Inferior parietal cortex (tissue), 1 donor: ENCODE data around the gene ELN.

Experiments
- DNase-seq: peaks from one replicate; pipeline ENCODE4 v3.0.0-alpha.2; 2016; ENCODE audit errors: extremely low spot score

Gene ELN

GRCh38 chr7:74061840-74062539 is 34.0 kb downstream of the ELN start:
- peak; percentile 75 for DNase-seq

- DNase-seq, result no peak
Observed at GRCh38 chr7:74063223-74063641, 35.3 kb downstream of the ELN start.

- DNase-seq, result no peak
Observed at GRCh38 chr7:74063646-74064045, 35.7 kb downstream of the ELN start.

GRCh38 chr7:74064696-74065095 is 36.7 kb downstream of the ELN start:
- DNase-seq, result no peak

GRCh38 chr7:74066626-74067025 is 38.7 kb downstream of the ELN start:
- no peak for DNase-seq

GRCh38 chr7:74068378-74069085 is 40.6 kb downstream of the ELN start:
- no peak for DNase-seq

GRCh38 chr7:74069086-74069541 is 41.1 kb downstream of the ELN start:
- DNase-seq, result no peak

GRCh38 chr7:74069790-74070618 is 42.0 kb downstream of the ELN start:
- no peak for DNase-seq

GRCh38 chr7:74070619-74070921 is 42.6 kb downstream of the ELN start:
- no peak for DNase-seq

GRCh38 chr7:74071121-74071520 is 43.1 kb downstream of the ELN start:
- no peak for DNase-seq

- peak; percentile 21 for DNase-seq
Observed at GRCh38 chr7:74074770-74075169, 46.8 kb downstream of the ELN start.

- no peak for DNase-seq
Observed at GRCh38 chr7:74078461-74078860, 50.5 kb downstream of the ELN start.

GRCh38 chr7:74082770-74083116 is 54.8 kb downstream of the ELN start:
- no peak for DNase-seq

- DNase-seq, result peak; percentile 66
Observed at GRCh38 chr7:74083117-74083876, 55.3 kb downstream of the ELN start, which contains the start of gene LIMK1. Gene LIMK1 (plus strand): TSS chr7:74083804. CDS start chr7:74083991, 187 bp downstream.

GRCh38 chr7:74083928-74084721 is 56.2 kb downstream of the ELN start:
- DNase-seq, result no peak

GRCh38 chr7:74084722-74085578 is 57.0 kb downstream of the ELN start:
- no peak for DNase-seq

GRCh38 chr7:74087791-74088453 is 59.9 kb downstream of the ELN start:
- DNase-seq, result no peak

- DNase-seq, result no peak
Observed at GRCh38 chr7:74092321-74092963, 64.5 kb downstream of the ELN start.

- DNase-seq, result no peak
Observed at GRCh38 chr7:74092964-74093471, 65.0 kb downstream of the ELN start.
